ENCODE results near the gene MPPED1.
A peak's percentile ranks its signal among the peaks of the same experiment; 100 is the strongest.

The MPPED1 gene

DNA sequence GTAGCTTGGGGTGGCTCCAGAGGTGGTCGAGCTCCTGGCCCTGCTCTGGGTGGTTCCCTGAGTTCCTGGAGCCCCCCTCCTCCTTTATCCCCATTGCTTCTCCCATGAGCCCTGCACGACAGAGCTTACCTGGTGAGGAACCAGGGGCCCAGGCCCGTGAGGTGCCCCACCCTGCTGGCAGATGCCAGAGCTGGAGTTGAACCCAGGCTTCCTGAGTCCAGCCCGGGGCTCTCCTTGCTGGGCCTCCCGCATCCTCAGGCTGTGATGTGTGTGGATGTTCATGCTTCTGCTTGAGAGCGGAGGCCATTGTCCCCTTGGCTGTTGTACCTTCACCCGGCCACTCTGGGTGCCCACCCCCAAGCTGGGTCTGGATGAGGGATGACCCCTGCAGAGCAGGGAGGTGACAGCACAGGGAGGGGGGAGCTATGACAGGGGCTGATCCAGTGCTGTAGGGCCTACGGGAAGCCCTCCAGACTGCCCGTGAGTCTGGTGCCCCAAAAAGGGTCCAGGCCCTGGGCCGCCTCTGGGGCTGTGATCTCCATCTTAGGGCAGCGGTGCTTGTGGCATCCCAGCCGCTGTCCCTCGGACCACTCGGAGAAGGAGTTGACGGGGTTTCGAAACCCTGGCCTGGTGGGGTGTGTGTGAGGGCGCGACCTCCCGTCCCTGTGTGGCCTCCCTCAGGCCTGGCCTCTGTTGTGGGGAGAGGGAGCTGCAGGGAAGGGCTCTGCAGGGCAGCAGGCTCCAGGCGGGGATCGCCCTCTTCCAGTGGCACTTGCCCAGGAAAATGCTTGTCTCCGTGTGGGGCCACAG is 14.4 kb downstream of the MPPED1 start:
- no peak overlapping the region for H3K4me3 ChIP-seq (ENCODE audit: low read length)
- TF ChIP-seq, protein P1, sequence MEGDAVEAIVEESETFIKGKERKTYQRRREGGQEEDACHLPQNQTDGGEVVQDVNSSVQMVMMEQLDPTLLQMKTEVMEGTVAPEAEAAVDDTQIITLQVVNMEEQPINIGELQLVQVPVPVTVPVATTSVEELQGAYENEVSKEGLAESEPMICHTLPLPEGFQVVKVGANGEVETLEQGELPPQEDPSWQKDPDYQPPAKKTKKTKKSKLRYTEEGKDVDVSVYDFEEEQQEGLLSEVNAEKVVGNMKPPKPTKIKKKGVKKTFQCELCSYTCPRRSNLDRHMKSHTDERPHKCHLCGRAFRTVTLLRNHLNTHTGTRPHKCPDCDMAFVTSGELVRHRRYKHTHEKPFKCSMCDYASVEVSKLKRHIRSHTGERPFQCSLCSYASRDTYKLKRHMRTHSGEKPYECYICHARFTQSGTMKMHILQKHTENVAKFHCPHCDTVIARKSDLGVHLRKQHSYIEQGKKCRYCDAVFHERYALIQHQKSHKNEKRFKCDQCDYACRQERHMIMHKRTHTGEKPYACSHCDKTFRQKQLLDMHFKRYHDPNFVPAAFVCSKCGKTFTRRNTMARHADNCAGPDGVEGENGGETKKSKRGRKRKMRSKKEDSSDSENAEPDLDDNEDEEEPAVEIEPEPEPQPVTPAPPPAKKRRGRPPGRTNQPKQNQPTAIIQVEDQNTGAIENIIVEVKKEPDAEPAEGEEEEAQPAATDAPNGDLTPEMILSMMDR (conservative IDR thresholded peaks at IDR 0.05; ENCODE audit: low read depth, low read length), result no peak
- no peak for DNase-seq (ENCODE audit: low read depth)

DNA sequence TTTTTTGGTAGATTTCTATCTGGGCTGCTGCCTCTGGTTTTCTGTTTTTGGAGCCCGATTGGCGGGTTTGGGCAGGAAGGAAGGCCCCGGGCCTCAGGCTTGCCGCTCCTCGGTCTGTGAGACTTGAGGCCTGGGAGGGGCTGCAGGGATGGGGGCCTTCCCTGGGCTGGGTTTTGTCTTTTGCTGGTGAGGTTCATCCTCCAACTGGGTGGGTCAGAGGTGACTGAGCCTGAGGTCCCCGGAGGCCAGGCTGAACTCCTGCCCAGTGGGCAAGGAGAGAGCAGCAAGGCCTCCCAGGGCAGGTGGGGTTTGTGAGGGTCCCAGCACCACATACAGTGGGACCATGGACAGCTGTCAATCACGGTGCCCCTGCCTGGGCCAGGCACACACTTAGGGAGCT is 15.0 kb downstream of the MPPED1 start:
- H3K4me3 ChIP-seq (ENCODE audit: low read length), result no peak overlapping the region
- no peak for DNase-seq (ENCODE audit: low read depth)
- TF ChIP-seq, protein P1 (conservative IDR thresholded peaks at IDR 0.05; ENCODE audit: low read depth, low read length), result no peak

DNA sequence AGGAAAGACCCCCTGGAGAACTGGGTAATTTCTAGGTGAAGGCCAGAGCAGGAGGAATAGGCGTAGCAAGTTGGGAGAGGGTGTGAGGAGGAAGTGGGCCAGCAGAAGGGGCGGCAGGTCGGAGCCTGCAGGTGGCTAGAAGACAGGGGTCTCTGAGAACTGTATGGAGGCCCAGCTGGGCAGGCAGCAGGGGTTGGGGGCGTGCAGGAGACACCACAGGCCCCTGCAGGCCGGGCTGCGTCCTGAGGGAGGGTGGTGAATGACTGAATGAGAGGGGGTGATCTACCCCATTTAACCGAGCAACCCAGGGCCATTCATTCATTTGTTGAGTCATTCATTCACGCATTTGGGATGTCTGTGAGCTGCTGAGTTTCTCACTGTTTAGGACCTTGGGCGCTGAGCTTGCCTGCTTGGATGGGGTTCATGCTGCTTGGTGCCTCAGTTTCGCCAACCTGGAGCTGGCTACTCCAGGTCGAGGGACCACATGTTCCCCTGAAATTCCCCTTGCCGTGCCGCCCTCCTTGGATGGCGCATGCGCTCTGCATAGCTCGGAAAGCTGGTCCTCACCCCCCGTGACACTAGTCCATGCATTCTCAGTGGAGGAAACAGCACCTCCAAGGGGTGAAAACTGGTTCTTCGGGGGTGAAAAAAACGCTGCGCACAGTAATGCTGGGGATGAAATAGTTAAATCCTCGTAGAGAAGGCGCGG is 15.6 kb downstream of the MPPED1 start:
- TF ChIP-seq, protein P1 (conservative IDR thresholded peaks at IDR 0.05; ENCODE audit: low read depth, low read length), result peak; percentile 6
- DNase-seq (ENCODE audit: low read depth), result no peak
- H3K4me3 ChIP-seq (ENCODE audit: low read length), result no peak overlapping the region

DNA sequence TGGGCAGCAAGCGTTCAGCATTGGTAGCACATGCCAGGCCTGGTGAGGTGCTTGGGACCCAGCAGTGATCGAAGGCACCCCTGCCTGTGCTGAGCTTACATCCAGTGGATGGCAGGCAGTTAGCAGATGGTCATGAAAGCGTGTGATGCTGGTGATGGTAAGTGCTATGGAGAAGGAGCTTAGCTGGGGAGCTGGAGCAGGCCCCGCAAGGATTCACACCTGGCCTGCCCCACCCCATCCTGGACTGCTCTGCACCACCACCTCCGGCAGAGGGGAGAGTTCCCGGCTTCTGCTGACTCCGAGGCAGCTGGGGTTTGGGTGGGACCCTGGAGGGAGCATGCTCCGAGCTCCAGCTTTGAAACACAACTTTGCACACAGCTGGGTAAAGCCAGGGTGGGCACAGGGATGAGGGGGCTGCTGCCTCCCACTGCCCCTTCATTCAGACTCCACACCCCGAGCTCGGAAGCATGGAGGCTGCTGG is 16.2 kb downstream of the MPPED1 start:
- no peak overlapping the region for H3K4me3 ChIP-seq (ENCODE audit: low read length)
- TF ChIP-seq, protein P1 (conservative IDR thresholded peaks at IDR 0.05; ENCODE audit: low read depth, low read length), result no peak
- no peak for DNase-seq (ENCODE audit: low read depth)

DNA sequence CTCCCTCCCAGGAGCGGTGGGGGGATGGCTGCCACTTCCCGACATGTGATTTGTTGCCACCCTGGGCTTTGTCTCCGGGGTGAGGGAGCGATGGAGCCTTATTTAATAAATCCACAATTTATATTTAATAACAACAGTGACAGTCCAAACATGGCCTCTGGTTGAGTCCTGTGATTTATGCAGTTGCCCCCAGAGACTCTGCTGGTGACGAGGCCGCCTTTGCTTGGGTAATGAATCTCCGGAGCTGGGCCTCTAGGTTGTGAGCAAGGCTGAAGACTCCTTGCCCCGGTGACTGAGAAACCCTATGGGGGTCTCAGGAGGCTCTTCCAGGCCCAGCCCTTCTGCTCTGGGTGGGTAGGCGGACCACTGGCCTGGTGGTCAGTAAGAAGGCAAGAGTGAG is 16.7 kb downstream of the MPPED1 start:
- DNase-seq (ENCODE audit: low read depth), result no peak
- TF ChIP-seq, protein P1 (conservative IDR thresholded peaks at IDR 0.05; ENCODE audit: low read depth, low read length), result no peak
- no peak overlapping the region for H3K4me3 ChIP-seq (ENCODE audit: low read length)

DNA sequence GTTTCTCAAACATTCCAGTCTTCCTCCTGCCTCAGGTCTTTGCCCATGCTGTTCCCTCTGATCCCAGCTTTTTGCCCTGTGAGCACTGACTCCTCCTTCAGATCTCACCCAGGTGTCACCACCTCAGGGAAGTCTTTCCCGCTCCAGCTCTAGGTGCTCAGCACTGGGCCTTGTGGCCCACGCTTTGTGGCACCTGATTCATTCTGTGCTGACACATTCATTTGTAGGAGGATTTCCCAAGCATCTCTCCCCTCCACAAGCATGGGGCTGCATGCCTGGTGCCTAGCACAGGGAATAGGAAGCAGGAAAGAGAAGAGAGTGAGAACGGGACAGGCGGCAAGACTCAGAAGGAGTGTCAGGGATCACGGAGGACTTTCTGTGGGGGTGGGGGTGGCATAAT is 17.6 kb downstream of the MPPED1 start:
- TF ChIP-seq, protein P1 (conservative IDR thresholded peaks at IDR 0.05; ENCODE audit: low read depth, low read length), result no peak
- no peak for DNase-seq (ENCODE audit: low read depth)

More for the DNA sequence above, 17.6 kb downstream of the MPPED1 start:
- no peak overlapping the region for H3K4me3 ChIP-seq (ENCODE audit: low read length)

Data from retinal pigment epithelial cell (primary cell).